Thoracic aorta (tissue), 2 donors: ENCODE measurements around the gene CNTLN. TPM values are rescaled to one million over a fixed set of nuclear protein-coding genes. Genes with fewer than 3 reads are reported as not detected.
"Not testable (repeated sequence)": the region's sequence is repeated elsewhere in the genome, so short reads cannot be mapped to it uniquely, and the experiment has no call there.

Experiments used
- ATAC-seq: fragments of 150-250 bp; one replicate; pipeline ENCODE4 v1.8.0; 2017; ENCODE audit warnings: low read depth; ENCODE audit not compliant: insufficient number of reproducible peaks, low FRiP score
- DNase-seq: peaks from one replicate; pipeline ENCODE4 v3.0.0-alpha.2; 2020; ENCODE audit warnings: low spot score
- H3K27ac ChIP-seq, 2 donors: fragments of 200-600 bp; sonication (generic); 1 replicate in 1 of 2; 2 replicates in 1 of 2; pipeline ENCODE4 v1.5.1; 2016; ENCODE audit warnings: mild to moderate bottlenecking in 2 of 2, moderate library complexity in 2 of 2
- H3K27me3 ChIP-seq: fragments of 200-600 bp; sonication (generic); replicated peaks from 2 replicates; pipeline ENCODE4 v1.6.0; 2016; ENCODE audit warnings: mild to moderate bottlenecking; ENCODE audit not compliant: insufficient read depth
- H3K36me3 ChIP-seq: fragments of 200-600 bp; sonication (generic); one replicate; pipeline ENCODE4 v1.5.1; 2016
- H3K4me1 ChIP-seq, 2 donors: fragments of 200-600 bp; sonication (generic); 1 replicate in 1 of 2; 2 replicates in 1 of 2; pipeline versions ENCODE4 v1.5.1 to v1.6.0; 2016; ENCODE audit warnings: low read depth in 2 of 2, mild to moderate bottlenecking in 1 of 2; ENCODE audit not compliant: control insufficient read depth in 1 of 2
- H3K4me3 ChIP-seq: fragments of 200-600 bp; sonication (generic); 2 replicates; pipeline ENCODE4 v1.5.1; 2016; ENCODE audit warnings: mild to moderate bottlenecking
- H3K9me3 ChIP-seq: fragments of 200-600 bp; sonication (generic); 2 replicates; pipeline ENCODE4 v1.5.1; 2016
- CTCF ChIP-seq: fragments of 200-600 bp; sonication (generic); IDR thresholded peaks from one replicate; pipeline ENCODE4 v1.5.1; 2019; ENCODE audit warnings: antibody characterized with exemption
- total RNA-seq, 2 donors: library from RNA; depleted of rRNA; stranded (reverse); fragments of >200 nt; gene quantifications; one replicate each; pipeline versions ENCODE4 v1.1.0 to v1.2.3, GENCODE V29; 2016

The CNTLN gene
- total RNA-seq, 2 donors from 2014 or later = 11.4 to 16.4 TPM

DNA sequence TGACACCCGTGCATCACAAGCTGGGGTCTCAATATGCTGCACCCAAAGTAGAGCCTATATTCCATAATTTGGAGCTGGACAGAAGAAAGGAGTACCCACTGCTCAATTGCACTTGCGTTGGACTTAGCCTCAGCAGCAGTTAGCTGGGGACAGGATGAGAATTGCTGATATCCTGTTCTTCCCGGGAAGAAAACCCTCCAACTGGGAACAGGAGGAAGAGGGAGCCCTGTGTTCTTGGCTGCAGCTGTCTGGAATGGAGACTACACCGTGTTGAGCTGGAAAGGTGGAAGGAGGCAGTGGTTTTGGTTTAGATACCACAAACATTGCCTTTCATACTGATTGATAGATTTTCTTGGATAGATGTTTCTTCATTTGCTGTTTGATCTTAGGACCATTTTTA lies 24.6 kb downstream of the CNTLN start:
- DNase-seq = no peak
- H3K4me1 ChIP-seq = no peaks in the 10 kb centered on the region

GRCh38 chr9:17160327-17160726 lies 25.5 kb downstream of the CNTLN start:
- no peak for TF ChIP-seq CTCF
- H3K4me1 ChIP-seq = no peaks in the 10 kb centered on the region

More for the DNA sequence above, 24.6 kb downstream of the CNTLN start:
- Histone ChIP-seq H3K27ac (no peak overlapping the region), H3K27me3 (no peaks in the 10 kb centered on the region), H3K36me3 (no peaks in the 10 kb centered on the region), H3K4me3 (no peak overlapping the region), H3K9me3 (no peaks in the 10 kb centered on the region)
- no peak for TF ChIP-seq CTCF
- no peak for ATAC-seq

GRCh38 chr9:17165764-17166163 lies 30.9 kb downstream of the CNTLN start:
- Histone ChIP-seq H3K4me3 (no peak overlapping the region), H3K4me1 (no peaks in the 10 kb centered on the region), H3K9me3 (peaks cover 8% of the 10 kb centered on the region), H3K36me3 (no peaks in the 10 kb centered on the region), H3K27ac (no peak overlapping the region), H3K27me3 (no peaks in the 10 kb centered on the region)
- TF ChIP-seq CTCF = no peak
- no peak for DNase-seq
- no peak for ATAC-seq

More at GRCh38 chr9:17160327-17160726, 25.5 kb downstream of the CNTLN start:
- H3K27me3 ChIP-seq = no peaks in the 10 kb centered on the region
- H3K36me3 ChIP-seq = no peaks in the 10 kb centered on the region
- no peak overlapping the region for H3K27ac ChIP-seq
- H3K4me3 ChIP-seq = no peak overlapping the region
- ATAC-seq (no peak), DNase-seq (no peak)
- H3K9me3 ChIP-seq = no peaks in the 10 kb centered on the region

- Histone ChIP-seq H3K4me1 (no peaks in the 10 kb centered on the region), H3K27ac (no peak overlapping the region), H3K27me3 (no peaks in the 10 kb centered on the region), H3K9me3 (peaks cover 8% of the 10 kb centered on the region), H3K4me3 (no peak overlapping the region), H3K36me3 (no peaks in the 10 kb centered on the region)
- no peak for DNase-seq
- TF ChIP-seq CTCF = no peak
- no peak for ATAC-seq
Measured at GRCh38 chr9:17166346-17166745, 31.5 kb downstream of the CNTLN start.

DNA sequence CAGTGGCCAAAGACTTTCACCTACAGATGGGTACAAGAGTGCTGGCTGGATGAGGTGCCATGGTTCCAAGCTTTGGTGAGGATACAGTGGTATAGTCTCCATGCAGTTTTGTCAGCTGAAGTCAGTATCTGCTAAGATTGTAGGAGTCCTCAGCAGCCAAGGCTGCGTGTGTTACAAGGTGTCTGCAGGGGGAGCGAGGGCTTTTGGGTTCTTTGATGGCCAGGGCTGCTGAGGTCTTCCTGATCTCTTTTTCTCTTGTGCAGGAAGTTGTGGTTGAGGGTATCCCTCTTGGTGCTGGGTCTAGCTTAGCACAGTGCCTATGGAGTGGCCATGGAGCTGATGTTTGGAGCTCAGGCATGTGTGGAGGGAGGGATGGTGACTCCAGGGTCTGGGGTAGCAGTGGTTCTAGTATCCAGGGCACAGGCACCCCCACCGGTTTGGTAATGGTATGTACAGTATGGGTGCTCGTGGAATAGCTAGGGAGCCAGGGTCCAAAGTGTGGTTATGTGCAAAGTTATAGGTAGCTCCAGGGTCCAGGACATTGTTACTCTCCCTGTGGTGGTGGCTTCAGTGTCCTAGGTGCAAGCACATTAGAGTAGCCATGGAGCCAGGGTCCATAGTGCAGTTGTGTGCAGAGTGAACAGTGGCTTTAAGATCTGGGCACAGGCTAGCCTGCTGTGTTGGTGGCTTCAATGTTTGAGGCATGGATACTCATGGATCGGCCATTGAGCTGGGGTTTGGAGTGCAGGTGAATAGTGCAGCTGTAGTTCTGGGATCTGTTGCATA lies 36.7 kb downstream of the CNTLN start:
- Histone ChIP-seq H3K9me3 (peaks cover 8% of the 10 kb centered on the region), H3K4me1 (no peaks in the 10 kb centered on the region), H3K27me3 (no peaks in the 10 kb centered on the region), H3K36me3 (no peaks in the 10 kb centered on the region), H3K4me3 (no peak overlapping the region), H3K27ac (no peak overlapping the region)
- ATAC-seq (no peak), DNase-seq (no peak)
- no peak for TF ChIP-seq CTCF

DNA sequence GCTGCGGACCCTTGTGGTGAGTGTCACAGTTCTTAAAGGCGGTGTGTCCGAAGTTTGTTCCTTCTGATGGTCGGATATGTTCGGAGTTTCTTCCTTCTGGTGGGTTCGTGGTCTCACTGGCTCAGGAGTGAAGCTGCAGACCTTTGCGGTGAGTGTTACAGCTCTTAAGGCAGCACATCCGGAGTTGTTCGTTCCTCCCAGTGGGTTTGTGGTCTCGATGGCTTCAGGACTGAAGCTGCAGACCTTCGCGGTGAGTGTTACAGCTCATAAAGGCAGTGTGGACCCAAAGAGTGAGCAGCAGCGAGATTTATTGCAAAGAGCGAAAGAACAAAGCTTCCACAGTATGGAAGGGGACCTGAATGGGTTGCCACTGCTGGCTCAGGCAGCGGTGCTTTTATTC lies 42.7 kb downstream of the CNTLN start:
- not testable (repeated sequence) for ATAC-seq, H3K4me3 ChIP-seq, H3K4me1 ChIP-seq, H3K9me3 ChIP-seq, H3K27ac ChIP-seq, DNase-seq, H3K36me3 ChIP-seq, H3K27me3 ChIP-seq
